GM23248 (cell line): Measurements from ENCODE around the gene SELENOO.

ENCODE experiments used
- EZH2 ChIP-seq: fragments of 200-600 bp; sonication (generic); IDR thresholded peaks from 2 replicates; pipeline ENCODE4 v1.6.1; 2018; ENCODE audit warnings: antibody characterized with exemption, mild to moderate bottlenecking; ENCODE audit not compliant: insufficient read depth, poor library complexity, severe bottlenecking
- EZH2phosphoT487 ChIP-seq: fragments of 200-600 bp; sonication (generic); IDR thresholded peaks from 2 replicates; pipeline ENCODE4 v1.6.1; 2018; ENCODE audit warnings: antibody characterized with exemption, moderate library complexity, mild to moderate bottlenecking, low read depth; ENCODE audit not compliant: insufficient read depth

DNA sequence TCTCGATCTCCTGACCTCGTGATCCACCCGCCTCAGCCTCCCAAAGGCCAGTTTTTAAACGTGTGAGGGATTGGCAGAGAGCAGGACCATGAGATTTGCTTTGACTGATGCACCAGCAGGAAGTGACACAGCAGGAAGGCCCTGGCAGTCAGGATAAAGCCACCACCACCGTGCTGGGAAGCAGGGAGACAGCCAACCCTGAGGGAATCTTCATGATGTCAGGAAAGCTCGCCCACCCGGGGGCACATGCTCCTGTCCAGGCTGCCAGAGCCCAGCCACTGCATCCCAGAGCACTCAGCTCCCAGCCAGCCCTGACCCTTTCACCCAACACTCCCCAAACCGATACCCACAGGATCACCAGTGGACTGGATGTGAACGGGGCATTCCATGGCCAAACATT is 37.9 kb downstream of the SELENOO start:
- TF ChIP-seq EZH2phosphoT487 (no peak), EZH2 (no peak)
